Measurements from ENCODE around the gene AKIRIN2. TPM values are rescaled to one million over a fixed set of nuclear protein-coding genes. Genes with fewer than 3 reads are reported as not detected.

AKIRIN2 gene
- total and polyA plus RNA-seq, 2 donors (not counting 3 experiments of a cell fraction or from before 2014, with no cell fraction given), result 19.0 to 46.4 TPM

DNA sequence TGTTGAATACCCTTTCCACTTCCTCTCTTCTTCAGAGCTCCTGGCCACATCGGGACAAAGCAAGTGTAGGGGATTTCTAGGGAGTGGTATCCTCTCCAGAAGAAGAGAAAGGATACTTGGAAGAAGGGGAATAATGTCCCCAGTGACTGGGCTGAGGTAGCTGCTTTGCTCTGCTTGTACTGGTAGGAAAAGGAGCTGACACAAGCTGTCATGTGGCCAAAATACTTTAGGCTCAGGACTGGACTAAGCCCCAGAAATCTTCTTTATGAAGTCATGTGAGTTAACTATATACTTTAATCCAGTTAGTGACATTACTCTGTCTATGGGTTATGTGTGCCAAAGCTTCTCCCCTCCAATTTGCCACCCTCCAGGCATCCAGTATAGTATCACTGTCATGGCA lies 40.5 kb downstream of the AKIRIN2 start:
- CTCF ChIA-PET, result interaction anchor here (1.1 kb wide), 1 partner anchor 11 kb away, joined by 3 read pairs; no protein-coding TSS in a partner anchor
- no peaks in the 10 kb centered on the region for H3K27me3 ChIP-seq (ENCODE audit: control insufficient read depth in 2 of 2, insufficient read depth in 2 of 2, low read length in 2 of 2)

More for the DNA sequence above, 40.5 kb downstream of the AKIRIN2 start:
- no peak overlapping the region for H3K4me3 ChIP-seq (replicated peaks in 1 of 3; ENCODE audit: insufficient read depth in 1 of 3, low read depth in 1 of 3, low read length in 3 of 3)
- dilution Hi-C loops (cut with MboI; ENCODE audit: extremely low pct_ligation_motif_present, low sequenced_read_pairs), result no loop called here
- POLR2A ChIA-PET, result no interaction called here
- no TSS peak for BruUV-seq (replicated peaks)
- no peaks in the 10 kb centered on the region for H3K36me3 ChIP-seq (ENCODE audit: control insufficient read depth in 2 of 2, extremely low read depth in 1 of 2, insufficient read depth in 2 of 2, low read length in 2 of 2)
- no peaks in the 10 kb centered on the region for H3K79me2 ChIP-seq (ENCODE audit: control insufficient read depth, insufficient read depth, low read length)
- no peak overlapping the region for H2AFZ ChIP-seq (ENCODE audit: low read depth, low read length)
- H3K9me1 ChIP-seq (replicated peaks; ENCODE audit: control insufficient read depth, extremely low read depth, insufficient read depth, low read length), result no peaks in the 10 kb centered on the region
- intact Hi-C loops (cut with micrococcal nuclease), result no loop called here
- no peak overlapping the region for H3K27ac ChIP-seq (ENCODE audit: insufficient read depth, low read depth, low read length)
- TF ChIP-seq GATA2 (IDR thresholded peaks at IDR 0.05; ENCODE audit: insufficient read depth, insufficient read length, low read depth, low read length), result no peak
- TF ChIP-seq, protein P1, sequence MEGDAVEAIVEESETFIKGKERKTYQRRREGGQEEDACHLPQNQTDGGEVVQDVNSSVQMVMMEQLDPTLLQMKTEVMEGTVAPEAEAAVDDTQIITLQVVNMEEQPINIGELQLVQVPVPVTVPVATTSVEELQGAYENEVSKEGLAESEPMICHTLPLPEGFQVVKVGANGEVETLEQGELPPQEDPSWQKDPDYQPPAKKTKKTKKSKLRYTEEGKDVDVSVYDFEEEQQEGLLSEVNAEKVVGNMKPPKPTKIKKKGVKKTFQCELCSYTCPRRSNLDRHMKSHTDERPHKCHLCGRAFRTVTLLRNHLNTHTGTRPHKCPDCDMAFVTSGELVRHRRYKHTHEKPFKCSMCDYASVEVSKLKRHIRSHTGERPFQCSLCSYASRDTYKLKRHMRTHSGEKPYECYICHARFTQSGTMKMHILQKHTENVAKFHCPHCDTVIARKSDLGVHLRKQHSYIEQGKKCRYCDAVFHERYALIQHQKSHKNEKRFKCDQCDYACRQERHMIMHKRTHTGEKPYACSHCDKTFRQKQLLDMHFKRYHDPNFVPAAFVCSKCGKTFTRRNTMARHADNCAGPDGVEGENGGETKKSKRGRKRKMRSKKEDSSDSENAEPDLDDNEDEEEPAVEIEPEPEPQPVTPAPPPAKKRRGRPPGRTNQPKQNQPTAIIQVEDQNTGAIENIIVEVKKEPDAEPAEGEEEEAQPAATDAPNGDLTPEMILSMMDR (IDR thresholded peaks at IDR 0.05; ENCODE audit: extremely low read depth in 1 of 2, insufficient read depth in 1 of 2, low read depth in 1 of 2, low read length in 2 of 2), result no peak
- no peak for TF ChIP-seq FOS (IDR thresholded peaks at IDR 0.05; ENCODE audit: borderline replicate concordance, insufficient read depth, low read length)
- TF ChIP-seq POLR2AphosphoS5 (IDR thresholded peaks at IDR 0.05; ENCODE audit: insufficient read depth, low read depth, low read length), result no peak
- no peak for TF ChIP-seq EZH2 (IDR thresholded peaks at IDR 0.05; ENCODE audit: borderline replicate concordance, low read depth, low read length, severe bottlenecking)
- TF ChIP-seq, protein P2, sequence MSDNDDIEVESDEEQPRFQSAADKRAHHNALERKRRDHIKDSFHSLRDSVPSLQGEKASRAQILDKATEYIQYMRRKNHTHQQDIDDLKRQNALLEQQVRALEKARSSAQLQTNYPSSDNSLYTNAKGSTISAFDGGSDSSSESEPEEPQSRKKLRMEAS (IDR thresholded peaks at IDR 0.05; ENCODE audit: insufficient read depth, insufficient read length), result no peak
- no peak for TF ChIP-seq MYC (IDR thresholded peaks at IDR 0.05; ENCODE audit: low read depth, low read length)
- TF ChIP-seq POLR2A (IDR thresholded peaks at IDR 0.05; ENCODE audit: low read depth, low read length), result no peak
- no peak for TF ChIP-seq JUN (IDR thresholded peaks at IDR 0.05; ENCODE audit: borderline replicate concordance, insufficient read depth, insufficient read length, low read depth)
- H4K20me1 ChIP-seq (replicated peaks; ENCODE audit: control insufficient read depth, extremely low read depth, insufficient read depth, low read length), result no peaks in the 10 kb centered on the region
- no peak overlapping the region for H3K4me2 ChIP-seq (ENCODE audit: insufficient read depth, low read length)
- H3K9me3 ChIP-seq (replicated peaks; ENCODE audit: control insufficient read depth, insufficient read depth, low read length), result no peaks in the 10 kb centered on the region
- no peak overlapping the region for H3K9ac ChIP-seq (replicated peaks; ENCODE audit: extremely low read depth, insufficient read depth, low read length)
- peaks cover 10% of the 10 kb centered on the region for H3K4me1 ChIP-seq (ENCODE audit: control insufficient read depth, extremely low read depth, insufficient read depth, low read length)
- FAIRE-seq (no peak), DNase-seq (ENCODE audit: low read depth, low spot score) (no peak)

All from endothelial cell of umbilical vein (primary cell).